Endodermal cell (in vitro differentiated cells): ENCODE data around the gene ATG10. TPM values are rescaled to one million over a fixed set of nuclear protein-coding genes. Genes with fewer than 3 reads are reported as not detected.
"Not testable (repeated sequence)": the region's sequence is repeated elsewhere in the genome, so short reads cannot be mapped to it uniquely, and the experiment has no call there.

Source experiments
- DNase-seq: peaks from one replicate; pipeline ENCODE4 v3.0.0-alpha.2; 2017
- H3K27ac ChIP-seq: 2 replicates; pipeline ENCODE4 v1.5.1; 2013; ENCODE audit warnings: mild to moderate bottlenecking, low read depth, low read length, moderate library complexity
- H3K27me3 ChIP-seq: 2 replicates; pipeline ENCODE4 v1.6.1; 2013; ENCODE audit warnings: mild to moderate bottlenecking, low read length, moderate library complexity; ENCODE audit not compliant: insufficient read depth, control insufficient read depth, poor library complexity, severe bottlenecking
- H3K36me3 ChIP-seq: 2 replicates; pipeline ENCODE4 v1.7.0; 2013; ENCODE audit warnings: mild to moderate bottlenecking, low read length, moderate library complexity; ENCODE audit not compliant: control insufficient read depth, insufficient read depth
- H3K4me1 ChIP-seq: one replicate; pipeline ENCODE4 v1.7.0; 2013; ENCODE audit warnings: low read length; ENCODE audit not compliant: control insufficient read depth, insufficient read depth
- H3K4me3 ChIP-seq: 2 replicates; pipeline ENCODE4 v1.5.1; 2013; ENCODE audit warnings: mild to moderate bottlenecking, low read length, moderate library complexity
- H3K9ac ChIP-seq: 2 replicates; pipeline ENCODE4 v1.6.1; 2013; ENCODE audit warnings: mild to moderate bottlenecking, low read length, moderate library complexity; ENCODE audit not compliant: poor library complexity, severe bottlenecking; ENCODE audit errors: extremely low read depth
- H3K9me3 ChIP-seq: 2 replicates; pipeline ENCODE4 v1.6.1; 2013; ENCODE audit warnings: mild to moderate bottlenecking, low read length, moderate library complexity; ENCODE audit not compliant: control insufficient read depth
- H3K27ac Mint-ChIP-seq: 2 replicates; pipeline ENCODE4 v1.8.0; 2020; ENCODE audit warnings: mixed read lengths
- H3K27me3 Mint-ChIP-seq: 2 replicates; pipeline ENCODE4 v1.8.0; 2021; ENCODE audit warnings: mild to moderate bottlenecking, mixed read lengths; ENCODE audit not compliant: insufficient read depth
- H3K36me3 Mint-ChIP-seq: 2 replicates; pipeline ENCODE4 v1.8.0; 2020; ENCODE audit warnings: low read depth, mixed read lengths
- H3K4me1 Mint-ChIP-seq: 2 replicates; pipeline ENCODE4 v1.8.0; 2020; ENCODE audit warnings: mixed read lengths
- H3K4me3 Mint-ChIP-seq: 2 replicates; pipeline ENCODE4 v1.8.0; 2020; ENCODE audit warnings: mild to moderate bottlenecking, moderate library complexity, mixed read lengths
- H3K9me3 Mint-ChIP-seq: 2 replicates; pipeline ENCODE4 v1.8.0; 2020; ENCODE audit warnings: mild to moderate bottlenecking, mixed read lengths
- WGBS, 2 experiments: methylation state at CpG; one replicate each; pipeline versions ENCODE4 v1.1.5 to v1.1.7; 2013; ENCODE audit warnings: missing lambda C conversion rate in 2 of 2, mixed read lengths in 1 of 2; ENCODE audit not compliant: insufficient coverage in 1 of 2, insufficient read length in 1 of 2; 5-methylcytosine and 5-hydroxymethylcytosine counted together
- total RNA-seq, 2 donors: library from RNA; stranded (reverse); fragmentation: NEBNext Ultra II Directional in 1 of 2; extraction: Animal tissue kit (Norgen Biotek cat#: 25700) in 1 of 2; gene quantifications; 2 replicates in 1 of 2; 3 replicates in 1 of 2; pipeline ENCODE4 v1.2.1, GENCODE V29; 2021
- TF ChIP-seq, protein P1 (sequence below): fragments of 200-600 bp; sonication (generic); conservative IDR thresholded peaks from 2 replicates; pipeline ENCODE4 v1.5.0; 2021; ENCODE audit warnings: antibody characterized with exemption, mild to moderate bottlenecking

ATG10 gene
- total RNA-seq, 2 donors from 2014 or later, result 17.9 to 22.6 TPM

DNA sequence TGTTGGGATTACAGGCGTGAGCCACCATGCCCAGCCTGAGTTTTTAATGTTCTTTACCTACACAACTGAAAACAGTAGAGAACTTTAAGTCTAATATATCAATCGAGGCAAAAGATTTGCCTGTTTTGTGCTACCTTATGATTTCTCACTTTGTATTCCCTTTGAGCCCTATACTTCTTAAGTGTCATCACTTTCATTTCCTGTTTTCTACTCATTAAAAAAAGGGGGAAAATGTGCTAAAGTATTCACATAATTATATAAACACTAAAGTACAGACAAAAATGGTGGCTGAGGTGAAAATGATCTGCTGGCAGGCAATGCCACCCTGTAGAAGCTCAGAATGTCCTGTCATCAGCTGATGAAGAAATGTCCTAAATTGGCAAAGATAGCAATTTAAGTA lies 23.6 kb downstream of the ATG10 start:
- Histone ChIP-seq H3K4me3 (no peak overlapping the region), H3K27me3 (no peaks in the 10 kb centered on the region), H3K9me3 (no peaks in the 10 kb centered on the region), H3K9ac (no peak overlapping the region), H3K27ac (no peak overlapping the region), H3K36me3 (peaks cover 24% of the 10 kb centered on the region), H3K4me1 (no peaks in the 10 kb centered on the region)
- H3K4me3 Mint-ChIP-seq, result no peak overlapping the region
- H3K4me1 Mint-ChIP-seq, result peaks cover under 1% of the 10 kb centered on the region
- peaks cover 8% of the 10 kb centered on the region for H3K9me3 Mint-ChIP-seq
- TF ChIP-seq, protein P1, sequence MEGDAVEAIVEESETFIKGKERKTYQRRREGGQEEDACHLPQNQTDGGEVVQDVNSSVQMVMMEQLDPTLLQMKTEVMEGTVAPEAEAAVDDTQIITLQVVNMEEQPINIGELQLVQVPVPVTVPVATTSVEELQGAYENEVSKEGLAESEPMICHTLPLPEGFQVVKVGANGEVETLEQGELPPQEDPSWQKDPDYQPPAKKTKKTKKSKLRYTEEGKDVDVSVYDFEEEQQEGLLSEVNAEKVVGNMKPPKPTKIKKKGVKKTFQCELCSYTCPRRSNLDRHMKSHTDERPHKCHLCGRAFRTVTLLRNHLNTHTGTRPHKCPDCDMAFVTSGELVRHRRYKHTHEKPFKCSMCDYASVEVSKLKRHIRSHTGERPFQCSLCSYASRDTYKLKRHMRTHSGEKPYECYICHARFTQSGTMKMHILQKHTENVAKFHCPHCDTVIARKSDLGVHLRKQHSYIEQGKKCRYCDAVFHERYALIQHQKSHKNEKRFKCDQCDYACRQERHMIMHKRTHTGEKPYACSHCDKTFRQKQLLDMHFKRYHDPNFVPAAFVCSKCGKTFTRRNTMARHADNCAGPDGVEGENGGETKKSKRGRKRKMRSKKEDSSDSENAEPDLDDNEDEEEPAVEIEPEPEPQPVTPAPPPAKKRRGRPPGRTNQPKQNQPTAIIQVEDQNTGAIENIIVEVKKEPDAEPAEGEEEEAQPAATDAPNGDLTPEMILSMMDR, result no peak
- H3K36me3 Mint-ChIP-seq, result peaks cover 58% of the 10 kb centered on the region
- 87 to 100% methylated on average over 2 of the region's 2 CpGs for WGBS, 2 experiments
- H3K27me3 Mint-ChIP-seq, result no peaks in the 10 kb centered on the region
- DNase-seq, result no peak
- no peak overlapping the region for H3K27ac Mint-ChIP-seq

DNA sequence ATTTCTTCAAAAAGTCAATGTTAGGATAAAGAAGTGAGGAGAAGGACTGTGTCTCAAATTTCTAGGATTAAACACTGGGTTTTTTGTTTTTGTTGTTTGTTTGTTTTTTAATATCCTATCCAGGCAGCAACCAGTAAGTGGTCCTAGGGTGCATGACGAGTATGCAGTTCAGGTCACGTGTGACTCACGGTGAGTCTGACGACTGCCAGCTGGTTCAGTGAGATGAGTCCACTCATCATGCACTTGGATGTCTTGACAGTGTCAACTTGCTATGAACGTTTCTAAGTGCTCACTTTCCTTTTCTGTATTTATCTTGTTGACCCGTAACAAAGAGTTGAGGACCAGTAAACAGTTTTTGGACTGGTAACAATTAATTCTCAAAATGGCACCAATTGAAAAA lies 32.7 kb downstream of the ATG10 start:
- no peak overlapping the region for H3K27ac ChIP-seq
- H3K9ac ChIP-seq, result no peak overlapping the region
- no peaks in the 10 kb centered on the region for H3K4me1 ChIP-seq
- H3K36me3 ChIP-seq, result no peaks in the 10 kb centered on the region
- H3K27ac Mint-ChIP-seq, result no peak overlapping the region
- H3K36me3 Mint-ChIP-seq, result peaks cover 21% of the 10 kb centered on the region
- H3K9me3 Mint-ChIP-seq, result peaks cover 11% of the 10 kb centered on the region
- no peak overlapping the region for H3K4me3 ChIP-seq
- H3K27me3 ChIP-seq, result no peaks in the 10 kb centered on the region
- H3K4me3 Mint-ChIP-seq, result no peak overlapping the region
- no peaks in the 10 kb centered on the region for H3K4me1 Mint-ChIP-seq
- WGBS, 2 experiments, result 93 to 94% methylated on average over 4 to 6 of the region's 6 CpGs
- no peaks in the 10 kb centered on the region for H3K9me3 ChIP-seq
- DNase-seq, result no peak
- TF ChIP-seq, protein P1, result no peak
- H3K27me3 Mint-ChIP-seq, result no peaks in the 10 kb centered on the region

DNA sequence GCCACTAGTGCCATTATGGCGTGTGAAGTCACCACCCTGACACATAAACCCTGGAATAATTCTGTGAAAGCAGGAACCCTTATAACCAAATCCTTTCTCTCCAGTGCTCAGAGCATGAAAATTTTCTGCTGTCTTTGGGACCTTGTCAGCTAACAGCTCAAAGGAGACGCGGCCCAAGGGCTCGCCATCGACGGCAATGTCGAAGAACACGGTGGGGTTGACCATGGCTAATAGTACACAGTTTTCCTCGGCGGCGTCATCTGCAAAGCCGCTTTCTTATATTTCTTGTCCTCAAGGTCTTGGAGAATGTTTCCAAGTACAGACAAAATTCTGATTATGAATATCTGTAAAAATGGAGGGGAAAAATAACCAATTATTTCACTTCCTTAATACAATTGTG lies 38.0 kb downstream of the ATG10 start:
- H3K4me3 Mint-ChIP-seq, H3K9me3 Mint-ChIP-seq, H3K4me1 ChIP-seq, H3K27ac Mint-ChIP-seq, H3K4me1 Mint-ChIP-seq, H3K36me3 ChIP-seq, H3K27me3 ChIP-seq, H3K9ac ChIP-seq, DNase-seq, H3K27ac ChIP-seq, H3K27me3 Mint-ChIP-seq, H3K4me3 ChIP-seq, H3K9me3 ChIP-seq: not testable (repeated sequence)
- 96 to 97% methylated on average over 12 of the region's 12 CpGs for WGBS, 2 experiments
- H3K36me3 Mint-ChIP-seq, result peaks cover 21% of the 10 kb centered on the region

GRCh38 chr5:82010696-82011095 lies 38.9 kb downstream of the ATG10 start:
- Mint-ChIP-seq H3K36me3 (peaks cover 28% of the 10 kb centered on the region), H3K4me1 (no peaks in the 10 kb centered on the region), H3K9me3 (peaks cover 6% of the 10 kb centered on the region), H3K27ac (no peak overlapping the region), H3K4me3 (no peak overlapping the region), H3K27me3 (no peaks in the 10 kb centered on the region)
- Histone ChIP-seq H3K36me3 (no peaks in the 10 kb centered on the region), H3K9ac (no peak overlapping the region), H3K9me3 (peaks cover 2% of the 10 kb centered on the region), H3K27ac (no peak overlapping the region), H3K4me3 (no peak overlapping the region), H3K4me1 (no peaks in the 10 kb centered on the region), H3K27me3 (no peaks in the 10 kb centered on the region)
- no peak for DNase-seq
- TF ChIP-seq, protein P1, result no peak
- 100% methylated on average over 1 to 2 of the region's 2 CpGs for WGBS, 2 experiments
